Measurements from ENCODE around the gene BBS7. TPM values are rescaled to one million over a fixed set of nuclear protein-coding genes. Genes with fewer than 3 reads are reported as not detected.
A peak's percentile ranks its signal among the peaks of the same experiment; 100 is the strongest.

Gene BBS7
- polyA plus RNA-seq, 3 donors: 4.2 to 6.6 (median 5.5) TPM

DNA sequence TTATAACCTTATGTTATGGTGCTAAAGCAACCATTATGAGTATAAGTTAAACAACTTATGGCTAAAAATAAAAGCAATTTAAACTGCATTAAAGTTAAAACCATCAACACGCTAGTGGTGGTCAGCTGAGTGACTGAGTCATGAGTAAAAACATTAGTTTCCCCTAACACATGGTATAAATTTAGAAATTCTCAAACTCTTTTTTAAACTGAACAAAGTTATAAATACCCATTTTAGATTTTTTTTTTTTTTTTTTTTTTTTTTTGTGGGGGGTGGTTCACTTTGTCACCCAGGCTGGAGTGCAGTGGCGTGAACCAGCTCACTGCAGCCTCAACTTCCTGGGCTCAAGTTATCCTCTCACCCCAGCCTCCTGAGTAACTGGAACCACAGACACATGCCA, 5.4 kb upstream of the BBS7 start:
- H3K27me3 Mint-ChIP-seq (ENCODE audit: low read depth in 3 of 3): peaks cover 11 to 15% (median 12%) of the 10 kb centered on the region in 3 donors
- TF ChIP-seq, protein P1, sequence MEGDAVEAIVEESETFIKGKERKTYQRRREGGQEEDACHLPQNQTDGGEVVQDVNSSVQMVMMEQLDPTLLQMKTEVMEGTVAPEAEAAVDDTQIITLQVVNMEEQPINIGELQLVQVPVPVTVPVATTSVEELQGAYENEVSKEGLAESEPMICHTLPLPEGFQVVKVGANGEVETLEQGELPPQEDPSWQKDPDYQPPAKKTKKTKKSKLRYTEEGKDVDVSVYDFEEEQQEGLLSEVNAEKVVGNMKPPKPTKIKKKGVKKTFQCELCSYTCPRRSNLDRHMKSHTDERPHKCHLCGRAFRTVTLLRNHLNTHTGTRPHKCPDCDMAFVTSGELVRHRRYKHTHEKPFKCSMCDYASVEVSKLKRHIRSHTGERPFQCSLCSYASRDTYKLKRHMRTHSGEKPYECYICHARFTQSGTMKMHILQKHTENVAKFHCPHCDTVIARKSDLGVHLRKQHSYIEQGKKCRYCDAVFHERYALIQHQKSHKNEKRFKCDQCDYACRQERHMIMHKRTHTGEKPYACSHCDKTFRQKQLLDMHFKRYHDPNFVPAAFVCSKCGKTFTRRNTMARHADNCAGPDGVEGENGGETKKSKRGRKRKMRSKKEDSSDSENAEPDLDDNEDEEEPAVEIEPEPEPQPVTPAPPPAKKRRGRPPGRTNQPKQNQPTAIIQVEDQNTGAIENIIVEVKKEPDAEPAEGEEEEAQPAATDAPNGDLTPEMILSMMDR (IDR thresholded peaks at IDR 0.05): no peak

DNA sequence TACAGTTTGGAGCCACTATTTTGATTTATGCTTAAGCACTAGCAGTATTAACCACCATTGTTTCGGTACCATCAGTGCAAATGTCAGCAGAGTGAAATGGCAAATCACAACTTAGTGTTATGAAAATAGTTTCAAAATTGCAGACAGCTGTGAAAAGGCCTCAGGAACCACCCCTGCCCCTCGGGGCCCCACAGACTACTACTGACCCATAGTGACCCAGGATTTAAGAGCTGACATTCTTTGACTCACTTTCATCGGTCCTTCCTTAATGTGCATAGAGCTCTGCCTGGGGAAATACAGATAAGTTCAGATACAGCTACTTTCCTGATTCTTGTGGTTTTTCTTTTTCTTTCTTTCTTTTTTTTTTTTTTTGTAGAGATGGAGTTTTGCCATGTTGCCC, 3.3 kb upstream of the BBS7 start:
- H3K4me3 ChIP-seq (replicated peaks in 1 of 3; ENCODE audit: low read depth in 2 of 3, low read length in 3 of 3): no peak overlapping the region
- intact Hi-C loops (cut with micrococcal nuclease): no loop called here
- no peak overlapping the region for H3K27ac ChIP-seq (ENCODE audit: low read depth in 1 of 2, low read length in 2 of 2)
- peaks cover 3 to 7% of the 10 kb centered on the region in 2 donors for H3K27me3 ChIP-seq (ENCODE audit: control insufficient read depth in 2 of 2, insufficient read depth in 2 of 2, low read length in 2 of 2)
- no peak for DNase-seq
- no peaks in the 10 kb centered on the region for H3K79me2 ChIP-seq (ENCODE audit: insufficient read depth, low read length)
- H3K4me1 ChIP-seq (ENCODE audit: control insufficient read depth in 1 of 2, insufficient read depth in 2 of 2, low read length in 2 of 2): peaks cover 9 to 18% of the 10 kb centered on the region in 2 donors
- TF ChIP-seq, protein P1 (IDR thresholded peaks at IDR 0.05): no peak
- Mint-ChIP-seq H3K27ac (no peak overlapping the region), H3K4me1 (peaks cover 20% of the 10 kb centered on the region), H3K4me3 (no peak overlapping the region), H3K36me3 (no peaks in the 10 kb centered on the region), H3K27me3 (ENCODE audit: low read depth in 3 of 3) (peaks cover 6 to 12% (median 8%) of the 10 kb centered on the region in 3 donors), H3K9me3 (no peaks in the 10 kb centered on the region)
- H3K9ac ChIP-seq (ENCODE audit: insufficient read depth, low read length, poor library complexity, severe bottlenecking): no peak overlapping the region
- no CpG with 5 or more reads among the region's 3 CpGs for WGBS (ENCODE audit: insufficient coverage)
- no peak overlapping the region for H3K4me2 ChIP-seq (replicated peaks; ENCODE audit: extremely low read depth, low read length, poor library complexity, severe bottlenecking)
- no peaks in the 10 kb centered on the region for H4K20me1 ChIP-seq (ENCODE audit: insufficient read depth, low read length)
- no peak overlapping the region for H2AFZ ChIP-seq (ENCODE audit: insufficient read depth, low read depth, low read length, poor library complexity, severe bottlenecking)
- H3K9me3 ChIP-seq (replicated peaks in 1 of 2; ENCODE audit: control insufficient read depth in 1 of 2, insufficient read depth in 1 of 2, low read length in 2 of 2): no peaks in the 10 kb centered on the region
- no peaks in the 10 kb centered on the region for H3K36me3 ChIP-seq (replicated peaks in 1 of 2; ENCODE audit: control insufficient read depth in 1 of 2, insufficient read depth in 2 of 2, low read length in 2 of 2)

More for the DNA sequence above, 5.4 kb upstream of the BBS7 start:
- Histone ChIP-seq H3K36me3 (replicated peaks in 1 of 2; ENCODE audit: control insufficient read depth in 1 of 2, insufficient read depth in 2 of 2, low read length in 2 of 2) (no peaks in the 10 kb centered on the region), H3K27me3 (ENCODE audit: control insufficient read depth in 2 of 2, insufficient read depth in 2 of 2, low read length in 2 of 2) (peaks cover 7 to 13% of the 10 kb centered on the region in 2 donors), H4K20me1 (ENCODE audit: insufficient read depth, low read length) (no peaks in the 10 kb centered on the region), H3K9ac (ENCODE audit: insufficient read depth, low read length, poor library complexity, severe bottlenecking) (no peak overlapping the region), H3K4me1 (ENCODE audit: control insufficient read depth in 1 of 2, insufficient read depth in 2 of 2, low read length in 2 of 2) (peaks cover 2 to 4% of the 10 kb centered on the region in 2 donors), H2AFZ (ENCODE audit: insufficient read depth, low read depth, low read length, poor library complexity, severe bottlenecking) (no peak overlapping the region), H3K4me3 (replicated peaks in 1 of 3; ENCODE audit: low read depth in 2 of 3, low read length in 3 of 3) (no peak overlapping the region), H3K27ac (ENCODE audit: low read depth in 1 of 2, low read length in 2 of 2) (no peak overlapping the region), H3K4me2 (replicated peaks; ENCODE audit: extremely low read depth, low read length, poor library complexity, severe bottlenecking) (no peak overlapping the region), H3K9me3 (replicated peaks in 1 of 2; ENCODE audit: control insufficient read depth in 1 of 2, insufficient read depth in 1 of 2, low read length in 2 of 2) (no peaks in the 10 kb centered on the region), H3K79me2 (ENCODE audit: insufficient read depth, low read length) (no peaks in the 10 kb centered on the region)
- H3K4me1 Mint-ChIP-seq: peaks cover 9% of the 10 kb centered on the region
- WGBS (ENCODE audit: insufficient coverage): no CpG with 5 or more reads among the region's 2 CpGs
- peak overlapping the region in 1 of 7 donors; percentile 37 for H3K27ac Mint-ChIP-seq
- intact Hi-C loops (cut with micrococcal nuclease): no loop called here
- H3K9me3 Mint-ChIP-seq: no peaks in the 10 kb centered on the region
- H3K4me3 Mint-ChIP-seq: no peak overlapping the region
- DNase-seq: no peak
- H3K36me3 Mint-ChIP-seq: no peaks in the 10 kb centered on the region
